ENCODE measurements around the gene EHD1.

EHD1 gene

DNA sequence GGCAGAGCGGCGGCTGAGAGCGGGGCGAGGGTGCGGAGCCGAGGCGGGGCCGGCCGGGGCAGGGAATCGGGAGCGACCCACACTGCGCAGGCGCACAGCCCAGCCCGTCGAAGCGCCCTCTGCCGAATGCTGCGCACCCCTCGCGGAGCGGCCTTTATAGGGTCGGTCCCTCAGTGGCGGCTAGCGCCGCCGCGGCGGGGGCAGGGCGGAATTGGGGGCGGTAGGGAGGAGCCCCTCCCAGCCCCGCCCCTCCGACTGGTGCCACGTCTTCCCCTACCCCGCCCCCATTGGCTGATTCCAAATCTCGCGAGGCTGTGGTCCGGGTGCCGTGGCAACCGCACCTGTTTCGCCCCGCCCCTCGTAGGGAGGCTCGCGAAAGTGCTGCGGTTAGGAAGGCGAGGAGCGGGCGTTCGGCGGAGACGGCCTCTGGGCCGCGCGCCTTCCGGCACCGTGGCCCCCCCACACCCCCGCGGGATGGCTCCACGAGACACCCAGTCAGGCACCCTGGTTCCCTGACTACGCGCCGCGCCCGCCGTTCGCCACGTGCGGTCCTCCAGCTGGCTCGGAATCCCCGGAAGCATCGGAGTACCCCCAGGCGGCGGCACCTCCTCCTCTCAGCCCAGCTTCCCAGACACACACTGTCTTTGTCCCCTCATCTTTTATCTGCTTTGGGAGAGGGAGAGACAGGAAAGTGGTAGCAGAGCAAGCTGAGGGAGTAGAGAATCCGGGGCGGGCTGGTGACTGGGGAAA, at the start of gene EHD1:
Gene EHD1 (minus strand): TSS at position 128 of the 750 bp plus-strand sequence. CDS start 157 bp downstream, outside the sequence.
- DNase-seq (ENCODE audit: low read depth in 2 of 2, low spot score in 1 of 2): peak; percentile 99 to 100

DNA sequence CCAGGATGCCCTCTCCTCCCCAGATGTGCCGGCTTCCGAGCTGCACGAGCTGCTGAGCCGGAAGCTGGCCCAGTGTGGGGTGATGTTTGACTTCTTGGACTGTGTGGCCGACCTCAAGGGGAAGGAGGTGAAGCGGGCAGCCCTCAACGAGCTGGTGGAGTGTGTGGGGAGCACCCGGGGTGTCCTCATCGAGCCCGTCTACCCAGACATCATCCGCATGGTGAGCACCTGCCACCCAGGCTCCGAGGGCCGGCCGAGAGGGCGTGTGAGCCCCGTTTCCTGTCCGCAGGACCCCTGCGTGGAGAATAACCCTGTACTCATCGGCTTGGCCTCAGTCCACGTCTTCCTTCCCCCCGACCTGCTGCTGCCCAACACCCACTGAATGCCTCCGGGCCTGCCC, 48.3 kb upstream of the EHD1 start:
- DNase-seq (ENCODE audit: low read depth in 2 of 2, low spot score in 1 of 2): no peak

DNA sequence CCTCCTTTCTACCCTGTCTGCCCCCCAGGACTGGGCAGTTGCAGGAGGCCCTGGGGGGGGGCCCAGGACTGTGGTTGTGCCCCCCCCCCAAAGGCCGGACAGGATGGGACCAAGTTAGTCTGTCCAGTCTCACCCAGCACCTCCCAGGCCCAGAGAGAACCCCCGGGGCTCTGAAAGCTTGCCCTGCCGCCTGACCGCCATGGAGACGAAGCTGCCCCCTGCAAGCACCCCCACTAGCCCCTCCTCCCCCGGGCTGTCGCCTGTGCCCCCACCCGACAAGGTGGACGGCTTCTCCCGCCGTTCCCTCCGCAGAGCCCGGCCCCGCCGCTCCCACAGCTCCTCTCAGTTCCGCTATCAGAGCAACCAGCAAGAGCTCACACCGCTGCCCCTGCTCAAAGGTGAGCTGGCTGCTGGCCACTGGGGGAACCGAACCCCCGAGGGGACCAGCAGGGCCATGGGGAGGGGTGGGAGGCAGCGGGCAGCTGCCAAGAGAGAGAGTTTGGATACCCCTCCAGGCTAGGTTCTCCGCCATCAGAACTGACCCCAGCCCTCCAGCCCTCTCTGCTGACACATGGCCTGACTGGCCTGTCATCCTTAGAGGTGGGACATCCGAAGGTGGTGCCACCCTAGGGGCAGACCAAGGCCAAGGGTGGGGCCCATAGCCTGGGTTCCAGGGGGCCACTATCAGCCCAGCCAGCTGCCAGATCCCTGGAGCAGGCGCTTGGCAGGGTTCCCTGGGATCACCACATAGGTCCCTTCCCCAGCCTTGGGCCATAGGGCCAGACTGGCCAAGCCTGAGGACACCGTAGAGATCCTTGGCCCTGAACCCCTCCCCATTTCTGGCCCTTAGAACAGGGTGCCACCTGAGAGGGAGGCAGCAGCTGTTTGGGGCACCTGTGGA, 47.4 kb upstream of the EHD1 start:
- no peak for DNase-seq (ENCODE audit: low read depth in 2 of 2, low spot score in 1 of 2)

DNA sequence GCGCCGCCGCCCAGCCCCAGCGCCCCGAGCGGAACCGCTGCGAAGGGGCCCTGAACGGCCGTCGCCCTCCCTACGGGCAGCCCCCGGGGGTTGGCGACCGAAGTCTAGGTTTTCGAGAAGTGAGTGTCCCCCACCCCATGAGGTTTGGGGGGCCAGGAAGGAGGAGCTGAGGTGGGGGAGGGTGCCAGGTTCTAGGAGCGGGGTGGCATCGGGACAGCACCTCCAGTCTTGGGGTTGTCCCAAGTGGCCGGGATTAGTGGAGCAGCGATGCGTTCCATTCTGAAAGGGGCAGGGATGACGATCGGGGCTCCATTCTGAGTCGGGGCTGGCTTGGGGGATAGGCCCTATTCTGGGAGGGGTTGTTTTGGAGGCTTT, 46.5 kb upstream of the EHD1 start:
- DNase-seq (ENCODE audit: low read depth in 2 of 2, low spot score in 1 of 2): no peak

DNA sequence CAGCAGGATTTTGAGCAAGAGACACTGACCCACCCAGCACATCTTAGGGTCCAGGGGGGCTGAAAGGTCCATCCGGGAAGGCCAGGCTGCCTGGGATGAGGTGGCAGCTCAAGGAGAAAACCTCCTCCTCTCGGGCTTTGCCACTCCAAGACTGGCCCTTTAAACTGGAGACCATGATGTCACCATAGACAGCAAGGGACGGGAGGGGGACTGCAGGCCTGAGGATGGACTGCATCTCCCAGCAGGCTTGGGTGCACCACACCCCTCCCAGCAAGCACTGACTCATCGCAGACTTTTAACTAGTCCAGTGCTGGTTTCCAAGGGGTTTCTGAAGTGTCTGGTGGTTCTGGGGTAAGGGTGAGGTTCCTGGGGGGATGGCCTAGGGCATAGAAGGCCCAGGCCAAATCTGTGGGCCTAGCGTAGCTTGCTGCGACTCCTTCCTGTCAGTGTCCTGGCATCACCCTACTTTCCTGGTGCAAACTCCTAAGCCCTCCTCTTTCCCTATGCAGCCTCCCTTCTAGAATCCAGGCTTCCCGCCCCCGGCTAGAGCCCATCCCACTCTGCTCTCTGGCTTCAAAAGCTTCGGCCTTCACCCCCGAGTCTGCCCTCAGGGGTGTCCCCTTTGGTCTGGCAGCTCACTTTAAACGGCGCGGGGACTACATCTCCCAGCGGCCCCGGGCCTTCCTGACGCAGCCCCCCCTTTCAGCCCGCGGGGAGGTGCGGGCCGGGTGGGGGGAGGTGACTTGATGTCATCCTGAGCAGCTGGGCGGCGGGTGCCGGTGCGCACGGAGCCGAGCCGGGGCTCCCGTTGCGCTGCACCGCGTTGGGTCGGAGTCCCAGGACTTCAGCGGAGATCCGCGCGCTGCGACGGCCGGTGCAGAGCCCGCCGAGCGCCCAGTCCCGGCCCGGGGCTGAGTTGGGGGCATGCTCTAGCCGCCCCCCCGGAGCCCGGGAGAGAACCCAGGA, 45.8 kb upstream of the EHD1 start, which contains the start of gene PPP2R5B:
Gene PPP2R5B (plus strand): TSS at position 746 of the 966 bp plus-strand sequence. CDS start 1,046 bp downstream, outside the sequence.
- peak; percentile 79 to 84 for DNase-seq (ENCODE audit: low read depth in 2 of 2, low spot score in 1 of 2)

DNA sequence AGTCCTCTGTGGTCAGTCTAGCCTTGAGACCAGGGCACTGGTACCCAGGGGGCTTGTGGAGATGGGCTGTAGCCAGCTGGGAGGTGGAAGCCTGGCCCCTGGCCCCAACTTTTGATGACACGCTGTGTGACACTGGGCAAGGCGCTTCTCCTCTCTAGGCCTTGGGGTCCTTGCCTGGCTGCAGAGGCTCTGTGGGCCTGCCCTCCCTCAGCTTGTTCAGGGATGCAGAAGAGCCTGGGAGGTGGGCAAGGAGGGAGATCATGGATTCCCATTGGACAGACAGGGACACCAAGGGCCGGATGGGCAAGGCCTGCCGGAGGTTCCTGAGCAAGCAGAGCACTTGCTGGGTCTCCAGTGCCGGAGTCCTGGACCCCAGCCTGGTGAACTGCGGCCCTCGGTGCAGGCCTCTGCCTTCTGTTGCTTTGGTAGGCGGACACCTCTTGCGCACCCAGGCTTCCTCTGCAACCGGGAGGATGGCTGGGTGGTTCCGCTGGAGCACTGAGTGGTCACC, 44.8 kb upstream of the EHD1 start:
- DNase-seq (ENCODE audit: low read depth in 2 of 2, low spot score in 1 of 2): no peak

DNA sequence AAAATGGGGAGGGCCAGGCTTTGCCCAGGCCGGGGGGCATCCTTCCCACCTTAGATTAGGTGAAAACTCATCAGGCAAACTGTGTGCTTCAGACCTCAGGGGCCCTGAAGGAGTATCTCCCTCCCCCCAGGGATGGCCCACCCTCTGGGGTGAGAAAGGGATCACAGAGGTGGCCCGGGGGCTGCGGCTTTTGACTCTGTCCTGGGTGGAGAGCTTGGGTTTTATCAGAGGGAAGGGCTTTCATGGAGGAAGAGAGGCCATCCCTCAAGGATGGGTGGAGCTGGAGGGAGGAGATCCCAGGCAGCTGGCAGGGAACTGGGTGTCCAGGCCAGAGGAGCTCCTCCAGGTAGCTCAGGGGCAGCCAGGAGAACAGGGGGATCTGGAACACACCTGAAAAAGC, 43.0 kb upstream of the EHD1 start:
- DNase-seq (ENCODE audit: low read depth in 2 of 2, low spot score in 1 of 2): no peak

DNA sequence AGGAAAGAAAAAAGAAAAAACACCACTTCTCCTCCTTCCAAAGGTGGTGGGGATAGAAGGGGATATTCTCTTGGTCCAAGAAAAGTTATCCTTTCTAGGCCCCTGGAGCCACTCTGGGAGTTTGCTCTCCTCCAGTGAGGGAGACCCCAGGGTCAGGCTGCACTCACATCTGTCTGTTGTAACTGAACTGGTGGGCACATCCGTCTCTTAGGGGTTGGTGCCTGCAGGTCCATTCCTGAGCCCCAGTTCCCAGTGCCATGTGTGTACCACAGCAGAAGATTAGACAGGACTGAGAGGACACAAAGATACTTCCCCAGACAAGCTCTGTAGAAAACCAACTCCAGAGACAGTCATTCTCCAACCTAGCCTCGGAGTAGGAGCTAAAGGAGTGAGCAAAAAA, 41.7 kb upstream of the EHD1 start:
- DNase-seq (ENCODE audit: low read depth in 2 of 2, low spot score in 1 of 2): no peak

DNA sequence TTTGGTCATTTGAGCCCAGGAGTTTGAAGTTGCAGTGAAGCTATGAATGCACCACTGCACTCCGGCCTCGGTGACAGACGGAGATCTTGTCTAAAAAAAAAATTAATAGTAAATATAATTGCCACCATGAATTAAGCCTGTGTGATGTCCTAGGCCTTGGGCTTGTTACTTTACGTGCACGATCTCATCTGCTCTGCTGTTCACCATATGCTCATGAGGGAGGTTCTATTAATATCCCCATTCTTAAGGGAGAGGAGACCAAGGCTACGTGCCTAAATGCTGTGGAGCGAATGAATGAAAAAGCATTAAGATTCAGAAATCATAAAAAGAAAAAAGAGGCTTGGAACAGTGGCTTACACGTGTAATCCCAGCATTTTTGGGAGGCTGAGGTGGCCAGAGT, 41.2 kb upstream of the EHD1 start:
- DNase-seq (ENCODE audit: low read depth in 2 of 2, low spot score in 1 of 2): no peak

DNA sequence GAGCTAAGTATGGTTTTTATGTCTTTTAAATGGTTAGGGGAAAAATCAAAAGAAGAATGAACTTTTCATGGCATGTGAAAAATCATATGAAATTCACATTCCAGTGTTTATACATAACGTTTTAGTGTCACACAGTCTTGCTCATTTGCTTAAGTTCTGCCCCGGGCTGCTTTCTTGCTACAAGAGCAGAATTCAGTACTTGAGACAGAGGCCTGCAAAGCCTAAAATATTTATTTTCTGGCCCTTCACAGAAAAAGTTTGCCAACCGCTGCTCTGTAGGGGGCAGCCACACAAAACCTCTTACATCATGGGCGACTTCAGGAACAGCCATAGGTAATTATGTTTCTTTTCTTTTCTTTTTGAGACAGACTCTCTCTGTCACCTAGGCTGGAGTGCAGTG, 39.6 kb upstream of the EHD1 start:
- no peak for DNase-seq (ENCODE audit: low read depth in 2 of 2, low spot score in 1 of 2)

DNA sequence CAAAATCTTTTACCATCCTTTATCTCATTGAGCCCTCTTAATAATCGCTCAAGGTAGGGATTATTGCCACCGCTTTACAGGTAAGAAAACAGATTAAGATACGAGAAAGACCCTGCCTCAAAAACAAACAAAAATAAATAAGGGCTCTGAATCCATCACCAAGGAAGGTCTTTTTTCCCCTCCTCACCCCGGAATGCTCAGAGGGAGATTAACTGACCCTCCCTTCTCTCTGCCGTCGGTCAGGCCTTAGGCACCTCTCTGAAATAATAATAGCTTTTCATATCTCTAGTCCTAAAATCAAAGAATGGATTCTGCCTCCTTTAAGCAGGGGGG, 39.2 kb upstream of the EHD1 start:
- no peak for DNase-seq (ENCODE audit: low read depth in 2 of 2, low spot score in 1 of 2)

DNA sequence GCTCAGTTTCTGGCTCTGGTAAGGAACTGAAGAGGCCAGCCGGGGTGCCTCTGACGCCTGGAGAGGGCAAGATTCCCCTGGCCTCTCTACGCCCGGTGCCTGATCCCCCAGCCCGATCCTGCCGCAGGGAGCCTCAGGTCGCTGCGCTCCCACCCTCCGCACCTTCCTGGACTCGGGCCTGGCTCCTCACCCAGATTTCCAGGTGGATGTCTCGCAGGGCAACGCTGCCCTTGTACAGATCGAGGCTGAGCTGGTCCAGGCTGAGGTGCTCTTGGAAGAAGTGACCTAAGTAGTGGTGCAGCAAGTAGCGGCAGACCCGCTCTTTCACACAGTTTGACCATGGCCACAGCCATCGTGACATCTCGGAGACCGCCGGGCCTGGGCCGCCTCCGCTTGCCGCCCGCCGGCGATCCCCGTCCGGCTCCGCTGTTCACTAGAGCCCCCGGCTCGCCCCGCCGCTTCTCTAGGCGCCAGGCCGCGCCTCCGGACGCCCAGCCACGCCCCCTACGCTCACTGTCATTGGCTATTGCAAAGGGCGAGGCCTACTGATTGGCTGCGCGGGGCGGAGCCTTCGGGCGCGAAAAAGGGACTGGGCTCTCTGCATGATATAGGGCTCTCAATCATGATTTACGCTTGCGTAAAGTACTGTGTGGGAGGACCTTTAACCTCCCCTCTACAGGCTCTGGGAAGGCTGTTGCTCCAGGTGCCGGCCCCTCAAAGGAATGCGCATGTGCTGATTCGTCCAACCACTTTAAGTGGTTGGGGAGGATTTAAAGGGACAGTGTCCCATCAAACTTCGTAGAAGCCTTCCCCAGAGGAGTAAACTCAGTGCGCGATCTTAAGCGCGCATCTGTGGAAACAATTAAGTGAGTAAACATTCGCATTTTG, 38.6 kb upstream of the EHD1 start, which contains the start of gene ATG2A:
Gene ATG2A (minus strand): TSS at position 435 of the 888 bp plus-strand sequence. CDS start 74 bp downstream, at position 361.
- DNase-seq (ENCODE audit: low read depth in 2 of 2, low spot score in 1 of 2): peak; percentile 97 to 98

DNA sequence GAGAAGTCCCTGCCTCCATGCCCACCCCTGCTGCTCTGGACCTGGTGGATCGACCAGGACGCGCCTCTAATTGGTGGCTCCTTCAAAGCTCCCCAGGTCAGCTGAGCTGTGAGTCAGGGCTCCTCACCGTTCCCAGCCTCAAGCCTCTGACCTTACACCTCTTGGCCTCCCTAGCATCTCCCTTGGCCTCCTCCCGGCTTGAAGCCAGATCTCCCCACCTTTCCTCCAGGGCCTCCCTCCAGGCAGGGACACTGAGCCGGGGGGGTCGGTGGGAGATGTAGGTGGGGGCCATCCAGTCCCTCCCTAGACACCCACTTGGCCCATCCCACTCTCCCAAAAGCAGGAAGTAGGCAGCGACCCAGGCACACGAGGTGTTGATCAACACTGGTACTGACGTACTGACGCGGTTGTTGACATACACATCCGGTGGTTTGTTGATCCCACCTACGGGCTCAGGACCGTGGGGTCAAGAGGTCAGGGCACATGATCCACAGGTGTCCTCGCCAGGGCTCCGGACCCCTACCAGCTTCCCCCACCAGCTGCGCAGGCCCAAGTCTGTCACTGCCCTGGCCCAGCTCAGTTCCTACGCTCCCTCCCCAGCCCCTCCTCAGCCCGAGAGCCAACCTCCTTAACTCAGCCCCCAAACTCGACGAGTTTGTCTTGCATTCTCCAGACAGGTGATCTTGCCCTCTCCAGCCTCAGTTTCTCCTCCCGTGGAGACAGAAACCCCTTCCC, 37.8 kb upstream of the EHD1 start:
- DNase-seq (ENCODE audit: low read depth in 2 of 2, low spot score in 1 of 2): peak in 1 of 2 donors; percentile 23

DNA sequence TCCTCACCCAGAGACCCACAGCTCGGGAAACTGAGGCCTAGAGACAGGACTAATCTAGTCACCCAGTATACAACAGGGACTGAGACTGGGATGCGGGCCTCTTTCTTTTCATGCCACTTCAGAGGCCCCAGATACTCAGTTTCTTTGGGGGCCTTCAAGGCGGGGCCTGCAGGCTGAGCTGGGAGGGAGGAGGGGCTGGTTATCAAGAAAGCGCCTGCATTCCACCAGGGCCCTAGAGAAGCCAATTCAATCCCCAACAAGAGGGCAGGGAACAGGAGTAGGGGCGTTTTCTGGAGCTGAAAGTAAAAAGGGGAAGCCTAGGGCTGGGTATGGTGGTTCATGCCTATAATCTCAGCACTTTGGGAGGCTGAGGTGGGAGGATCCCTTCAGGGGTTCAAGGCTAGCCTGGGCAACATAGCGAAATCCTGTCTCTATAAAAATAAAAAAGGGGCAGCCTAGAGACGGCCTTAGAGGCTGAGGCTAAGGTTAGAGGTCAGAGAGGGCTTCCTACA, 37.0 kb upstream of the EHD1 start:
- DNase-seq (ENCODE audit: low read depth in 2 of 2, low spot score in 1 of 2): no peak

DNA sequence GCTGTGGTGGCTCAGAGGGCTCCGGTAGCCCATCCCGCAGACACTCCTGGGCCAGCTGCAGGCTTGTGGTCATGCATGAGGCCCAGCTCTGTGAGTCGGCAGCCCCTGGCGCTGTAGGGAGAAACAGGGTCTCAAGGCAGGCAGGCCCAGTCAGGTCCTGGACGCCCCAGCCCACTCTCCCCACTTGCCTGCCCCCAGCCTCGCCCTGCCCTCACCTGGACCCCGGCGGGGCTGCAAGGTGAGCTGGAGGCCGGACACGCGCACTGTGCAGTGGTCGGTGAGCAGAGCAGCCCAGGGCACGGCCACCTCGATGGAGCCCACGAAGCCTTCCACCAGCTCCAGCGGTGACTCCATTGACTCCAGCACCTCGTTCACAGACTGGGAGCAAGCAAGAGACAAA, 35.7 kb upstream of the EHD1 start:
- no peak for DNase-seq (ENCODE audit: low read depth in 2 of 2, low spot score in 1 of 2)

DNA sequence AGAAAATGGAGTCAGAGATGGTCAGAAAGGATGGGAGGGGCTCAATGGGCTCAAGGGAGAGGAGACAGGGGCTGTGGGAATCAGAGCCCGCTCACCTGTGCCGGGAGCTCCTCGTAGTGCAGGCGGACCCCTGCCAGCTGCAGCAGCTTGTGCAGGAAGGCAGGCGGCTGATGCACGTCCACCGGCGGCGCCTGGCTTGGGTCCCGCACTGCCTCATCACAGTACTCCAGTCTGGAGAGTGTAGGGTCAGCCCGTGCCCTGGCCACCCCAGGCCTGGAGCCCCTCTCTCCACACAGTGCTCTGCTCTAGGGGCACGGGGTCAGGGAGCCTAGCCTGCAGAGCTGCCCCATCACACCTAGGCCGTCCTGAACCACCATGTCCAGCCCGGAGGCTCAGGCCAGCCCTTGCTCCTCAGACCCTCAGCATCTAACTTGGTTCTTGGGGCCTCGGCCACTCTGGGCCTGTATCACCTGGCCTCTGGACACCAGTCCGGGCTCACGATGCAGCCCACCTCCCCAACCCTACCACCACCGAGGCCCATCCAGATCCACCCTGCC, 34.8 kb upstream of the EHD1 start:
- DNase-seq (ENCODE audit: low read depth in 2 of 2, low spot score in 1 of 2): no peak

DNA sequence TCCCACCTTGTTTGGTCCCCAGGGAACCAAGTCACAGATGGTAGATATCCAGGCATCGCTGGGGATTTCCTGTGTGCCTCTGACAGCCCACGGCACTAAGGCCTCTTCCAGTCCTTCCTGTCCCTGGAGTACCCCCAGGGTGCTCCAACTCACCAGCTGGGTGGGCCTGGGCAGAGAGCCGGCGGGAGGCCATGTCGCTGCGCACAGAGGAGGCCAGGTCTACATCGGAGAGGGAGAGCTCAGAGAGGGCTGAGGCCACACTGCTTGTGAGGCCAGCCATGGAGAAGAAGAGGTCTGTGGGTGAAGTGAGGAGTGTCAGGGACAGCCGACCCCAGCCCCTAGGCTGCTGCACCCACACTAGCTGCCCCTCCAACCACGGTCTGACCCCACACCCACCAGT, 33.3 kb upstream of the EHD1 start:
- no peak for DNase-seq (ENCODE audit: low read depth in 2 of 2, low spot score in 1 of 2)

DNA sequence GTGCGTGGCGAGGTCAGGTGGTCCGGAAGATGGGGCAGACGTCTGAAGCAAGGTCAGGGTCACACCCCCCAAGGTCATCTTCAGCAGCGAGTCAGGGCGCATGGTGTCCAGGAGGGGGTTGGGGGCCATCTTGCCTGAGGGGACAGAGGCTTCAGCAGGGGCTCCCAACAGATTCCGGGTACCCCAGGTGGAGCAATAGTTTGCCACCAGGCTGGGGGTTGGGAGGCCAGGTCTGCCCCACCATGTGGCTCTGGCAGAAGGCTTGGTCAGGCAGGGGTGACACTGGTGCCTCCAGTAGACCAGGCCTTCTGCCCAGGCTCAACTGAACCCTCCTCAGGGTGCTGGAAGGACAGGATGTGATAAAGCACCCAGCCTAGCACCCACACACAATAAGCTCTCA, 32.7 kb upstream of the EHD1 start:
- DNase-seq (ENCODE audit: low read depth in 2 of 2, low spot score in 1 of 2): no peak
